Mammary epithelial cell (primary cell): ENCODE results near the gene IGSF22.
A peak's percentile ranks its signal among the peaks of the same experiment; 100 is the strongest.

Experiments used
- CTCF ChIP-seq, 2 donors: IDR thresholded peaks in 1 of 2; conservative IDR thresholded peaks in 1 of 2; 2 replicates each; pipeline ENCODE4 v1.5.1; 2011 to 2012; ENCODE audit warnings: inconsistent platforms in 2 of 2, low read length in 2 of 2, mild to moderate bottlenecking in 2 of 2, control low read depth in 1 of 2, low read depth in 1 of 2; ENCODE audit not compliant: insufficient read depth in 1 of 2; ENCODE audit errors: extremely low read depth in 1 of 2
- EZH2 ChIP-seq: IDR thresholded peaks from 2 replicates; pipeline ENCODE4 v1.6.1; 2012; ENCODE audit warnings: low read length, inconsistent platforms, borderline replicate concordance

- TF ChIP-seq CTCF (conservative IDR thresholded peaks at IDR 0.05 in 1 of 2, IDR thresholded peaks at IDR 0.05 in 1 of 2; ENCODE audit: extremely low read depth in 1 of 2, insufficient read depth in 1 of 2, low read depth in 1 of 2, low read length in 2 of 2) (peak; percentile 97 to 99), EZH2 (no peak)
Observed at GRCh38 chr11:18731949-18732821, 6.2 kb upstream of the IGSF22 start.
